HCT116 (cell line): ENCODE results near the gene EGR4. TPM values are rescaled to one million over a fixed set of nuclear protein-coding genes. Genes with fewer than 3 reads are reported as not detected.

Experiments
- ATAC-seq: fragments of 200-7000 bp; cut with Tn5 transposase; 2 replicates; pipeline ENCODE4 v1.9.1; 2020; ENCODE audit warnings: mild to moderate bottlenecking, moderate library complexity
- BruUV-seq: library from RNA; stranded (reverse); fragments of 400-500 nt; replicated peaks from 2 replicates; lab custom pipeline; 2021; lab: Mats Ljungman, UMichigan
- CTCF ChIA-PET: fragments of 300-600 bp; sonication (Branson Sonifier 250); formaldehyde crosslinking; loops from one replicate; lab custom pipeline; 2021; ENCODE audit warnings: antibody characterized with exemption; lab: Charles Lee
- POLR2A ChIA-PET: fragments of 300-600, 350-600 bp; sonication (Branson Sonifier 250); formaldehyde crosslinking; loops from one replicate; lab custom pipeline; 2021; ENCODE audit warnings: antibody characterized with exemption; lab: Charles Lee
- RAD21 ChIA-PET, 2 experiments: fragments of 300-600 bp; sonication (Branson Sonifier 250); formaldehyde crosslinking; loops; one replicate each; lab custom pipeline; 2023; ENCODE audit warnings: low total read pairs in 2 of 2; ENCODE audit not compliant: uncharacterized antibody in 2 of 2, unreplicated experiment in 2 of 2, low non-redundant PET in 1 of 2; lab: Charles Lee
- DNase-seq: peaks from one replicate; pipeline ENCODE4 v3.0.0-alpha.2; 2010; ENCODE audit warnings: low read depth, low spot score
- H2AFZ ChIP-seq: fragments of 200-600 bp; shearing (Covaris generic), sonication (generic); 2 replicates; pipeline ENCODE4 v1.6.1; 2017; ENCODE audit warnings: low read depth, mixed run types, mixed read lengths, antibody characterized with exemption, low read length; ENCODE audit not compliant: poor library complexity, severe bottlenecking
- H3K27ac ChIP-seq: 2 replicates; pipeline ENCODE4 v1.5.1; 2012; ENCODE audit warnings: low read depth, low read length
- H3K27me3 ChIP-seq: fragments of 200-600 bp; sonication (generic); 2 replicates; pipeline ENCODE4 v1.6.1; 2016; ENCODE audit warnings: mixed run types, low read length, mixed read lengths; ENCODE audit not compliant: insufficient read depth
- H3K36me3 ChIP-seq, 2 experiments: fragments of 200-500 bp in 1 of 2; fragments of 200-600 bp in 1 of 2; sonication (Bioruptor generic) in 1 of 2; sonication (generic) in 1 of 2; 2 replicates each; pipeline versions ENCODE4 v1.5.1 to v1.6.1; 2014 to 2016; ENCODE audit warnings: low read length in 2 of 2, inconsistent platforms in 1 of 2, mixed read lengths in 1 of 2, mixed run types in 1 of 2; ENCODE audit not compliant: insufficient read depth in 2 of 2, control insufficient read depth in 1 of 2
- H3K4me1 ChIP-seq, 2 experiments: fragments of 200-600 bp in 1 of 2; sonication (generic) in 1 of 2; 2 replicates each; pipeline versions ENCODE4 v1.5.1 to v1.6.1; 2012 to 2017; ENCODE audit warnings: low read length in 2 of 2, inconsistent platforms in 1 of 2, mild to moderate bottlenecking in 1 of 2, mixed read lengths in 1 of 2, mixed run types in 1 of 2, moderate library complexity in 1 of 2; ENCODE audit not compliant: insufficient read depth in 2 of 2, control insufficient read depth in 1 of 2
- H3K4me2 ChIP-seq: fragments of 200-600 bp; sonication (generic); 2 replicates; pipeline ENCODE4 v1.6.1; 2017; ENCODE audit warnings: mixed run types, low read length, mixed read lengths
- H3K4me3 ChIP-seq, 2 experiments: fragments of 200-600 bp in 1 of 2; sonication (generic) in 1 of 2; replicated peaks in 1 of 2; 2 replicates each; pipeline ENCODE4 v1.5.1; 2011 to 2016; ENCODE audit warnings: low read length in 2 of 2, control low read depth in 1 of 2, low read depth in 1 of 2, mild to moderate bottlenecking in 1 of 2, mixed read lengths in 1 of 2, mixed run types in 1 of 2
- H3K79me2 ChIP-seq: fragments of 200-600 bp; sonication (generic); 2 replicates; pipeline ENCODE4 v1.6.1; 2017; ENCODE audit warnings: mild to moderate bottlenecking, mixed run types, low read length, moderate library complexity, mixed read lengths; ENCODE audit not compliant: insufficient read depth
- H3K9ac ChIP-seq: fragments of 200-600 bp; sonication (generic); 2 replicates; pipeline ENCODE4 v1.6.1; 2016; ENCODE audit warnings: low read length, mixed read lengths
- H3K9me2 ChIP-seq: fragments of 200-600 bp; sonication (generic), shearing (Covaris generic); 2 replicates; pipeline ENCODE4 v1.6.1; 2017; ENCODE audit warnings: mixed run types, mild to moderate bottlenecking, moderate library complexity; ENCODE audit not compliant: insufficient read depth
- H3K9me3 ChIP-seq, 2 experiments: fragments of 200-500 bp in 1 of 2; fragments of 200-600 bp in 1 of 2; sonication (Bioruptor generic) in 1 of 2; sonication (generic) in 1 of 2; 2 replicates each; pipeline ENCODE4 v1.6.1; 2014 to 2017; ENCODE audit warnings: low read length in 2 of 2, mixed read lengths in 2 of 2, inconsistent platforms in 1 of 2, low read depth in 1 of 2, mild to moderate bottlenecking in 1 of 2, mixed run types in 1 of 2, moderate library complexity in 1 of 2; ENCODE audit not compliant: control insufficient read depth in 1 of 2, insufficient read depth in 1 of 2
- H4K20me1 ChIP-seq: fragments of 200-600 bp; sonication (generic), shearing (Covaris generic); 2 replicates; pipeline ENCODE4 v1.6.1; 2017; ENCODE audit warnings: mixed run types, mild to moderate bottlenecking, moderate library complexity; ENCODE audit not compliant: insufficient read depth
- MAX ChIP-seq: IDR thresholded peaks from 2 replicates; pipeline ENCODE4 v1.6.1; 2012
- SIN3A ChIP-seq: IDR thresholded peaks from 2 replicates; pipeline ENCODE4 v1.6.1; 2012; ENCODE audit warnings: low read depth
- intact Hi-C: fragments of 100-400 bp; cut with micrococcal nuclease; formaldehyde crosslinking; loops from 2 replicates; pipeline ENCODE4 v1.10.0; 2022
- total RNA-seq: library from RNA; stranded (reverse); gene quantifications from one replicate; pipeline ENCODE4 v1.2.1, GENCODE V29; 2021; ENCODE audit not compliant: unreplicated experiment
- TF ChIP-seq, protein P1 (sequence below), 3 experiments: fragments of 200-600 bp in 1 of 3; sonication (generic) in 1 of 3; IDR thresholded peaks in 2 of 3; conservative IDR thresholded peaks in 1 of 3; 2 replicates each; pipeline ENCODE4 v1.5.1; 2012 to 2017; ENCODE audit warnings: low read depth in 2 of 3, low read length in 2 of 3, antibody characterized with exemption in 1 of 3, borderline replicate concordance in 1 of 3, control low read depth in 1 of 3, mild to moderate bottlenecking in 1 of 3, mixed read lengths in 1 of 3, mixed run types in 1 of 3, moderate library complexity in 1 of 3; ENCODE audit not compliant: insufficient read depth in 1 of 3

Gene EGR4
- total RNA-seq, 1 experiment from 2014 or later = 0.37 TPM

DNA sequence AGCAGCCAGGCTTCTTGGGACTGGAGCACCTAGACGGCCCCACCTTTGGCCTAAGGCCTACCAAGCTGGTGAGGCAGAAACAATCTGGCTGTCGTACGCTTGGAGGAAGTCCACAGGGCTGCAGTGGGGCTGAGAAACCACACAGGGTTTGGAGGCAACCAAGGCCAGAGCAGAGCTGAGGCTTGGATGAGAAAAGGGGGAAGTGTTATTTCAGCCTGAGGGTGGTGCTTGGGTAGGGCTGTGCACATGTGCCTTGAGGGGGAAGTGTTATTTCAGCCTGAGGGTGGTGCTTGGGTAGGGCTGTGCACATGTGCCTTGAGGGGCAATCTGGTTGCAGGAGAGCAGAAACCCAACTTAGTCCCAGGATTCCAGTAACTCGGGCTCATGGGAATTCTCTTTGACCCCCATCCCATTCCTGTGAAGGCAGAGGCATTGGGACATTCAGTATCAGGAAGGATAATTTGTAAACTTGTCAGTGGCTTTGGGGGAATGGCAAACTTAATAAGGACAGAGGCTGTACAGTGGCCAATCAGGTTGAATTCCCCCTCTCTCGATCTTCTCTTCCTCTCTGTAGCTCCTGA is 8.1 kb downstream of the EGR4 start:
- POLR2A ChIA-PET = no interaction called here
- Histone ChIP-seq H3K9me3 (no peaks in the 10 kb centered on the region), H3K4me1 (peaks cover 11 to 39% of the 10 kb centered on the region in 2 experiments), H3K4me2 (peak overlapping the region; percentile 99), H3K9ac (peak overlapping the region; percentile 87), H3K36me3 (peaks cover 2 to 9% of the 10 kb centered on the region in 2 experiments; a peak in 1 of 4 replicates), H3K4me3 (peak overlapping the region; percentile 76 to 85), H3K27ac (peak overlapping the region; percentile 91), H3K79me2 (peaks cover 38% of the 10 kb centered on the region), H3K27me3 (no peaks in the 10 kb centered on the region), H4K20me1 (no peaks in the 10 kb centered on the region), H2AFZ (no peak overlapping the region), H3K9me2 (no peaks in the 10 kb centered on the region)
- BruUV-seq = no TSS peak
- DNase-seq (no peak), ATAC-seq (peak; percentile 52)
- RAD21 ChIA-PET = no interaction called here
- TF ChIP-seq SIN3A = no peak
- TF ChIP-seq, protein P1, sequence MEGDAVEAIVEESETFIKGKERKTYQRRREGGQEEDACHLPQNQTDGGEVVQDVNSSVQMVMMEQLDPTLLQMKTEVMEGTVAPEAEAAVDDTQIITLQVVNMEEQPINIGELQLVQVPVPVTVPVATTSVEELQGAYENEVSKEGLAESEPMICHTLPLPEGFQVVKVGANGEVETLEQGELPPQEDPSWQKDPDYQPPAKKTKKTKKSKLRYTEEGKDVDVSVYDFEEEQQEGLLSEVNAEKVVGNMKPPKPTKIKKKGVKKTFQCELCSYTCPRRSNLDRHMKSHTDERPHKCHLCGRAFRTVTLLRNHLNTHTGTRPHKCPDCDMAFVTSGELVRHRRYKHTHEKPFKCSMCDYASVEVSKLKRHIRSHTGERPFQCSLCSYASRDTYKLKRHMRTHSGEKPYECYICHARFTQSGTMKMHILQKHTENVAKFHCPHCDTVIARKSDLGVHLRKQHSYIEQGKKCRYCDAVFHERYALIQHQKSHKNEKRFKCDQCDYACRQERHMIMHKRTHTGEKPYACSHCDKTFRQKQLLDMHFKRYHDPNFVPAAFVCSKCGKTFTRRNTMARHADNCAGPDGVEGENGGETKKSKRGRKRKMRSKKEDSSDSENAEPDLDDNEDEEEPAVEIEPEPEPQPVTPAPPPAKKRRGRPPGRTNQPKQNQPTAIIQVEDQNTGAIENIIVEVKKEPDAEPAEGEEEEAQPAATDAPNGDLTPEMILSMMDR (IDR thresholded peaks at IDR 0.05 in 2 of 3, conservative IDR thresholded peaks at IDR 0.05 in 1 of 3; ENCODE audit: borderline replicate concordance in 1 of 3, insufficient read depth in 1 of 3, low read depth in 2 of 3, low read length in 2 of 3) = peak in 2 of 3 experiments; percentile 5 to 16; a peak in 2 of 6 replicates
- TF ChIP-seq MAX = peak; percentile 81
- intact Hi-C loops = no loop called here
- CTCF ChIA-PET = no interaction called here
